Gastroesophageal sphincter (tissue), 4 donors: Measurements from ENCODE around the gene ACOT4. TPM values are rescaled to one million over a fixed set of nuclear protein-coding genes. Genes with fewer than 3 reads are reported as not detected.

Source experiments
- ATAC-seq: fragments of 150-250 bp; one replicate; pipeline ENCODE4 v1.9.1; 2016; ENCODE audit warnings: mild to moderate bottlenecking, moderate library complexity
- H3K27ac ChIP-seq, 4 donors: fragments of 200-600 bp; sonication (generic) in 3 of 4; 1 replicate in 3 of 4; 2 replicates in 1 of 4; pipeline ENCODE4 v1.5.1; 2016 to 2019
- H3K27me3 ChIP-seq: fragments of 200-600 bp; sonication (generic); one replicate; pipeline ENCODE4 v1.5.1; 2019
- H3K36me3 ChIP-seq, 2 donors: fragments of 200-600 bp; sonication (generic); one replicate each; pipeline ENCODE4 v1.5.1; 2019; ENCODE audit warnings: control low read depth in 1 of 2
- H3K4me1 ChIP-seq, 3 donors: fragments of 200-600 bp; sonication (generic); 1 replicate in 2 of 3; 2 replicates in 1 of 3; pipeline ENCODE4 v1.5.1; 2016 to 2019; ENCODE audit warnings: control low read depth in 2 of 3
- H3K4me3 ChIP-seq, 2 donors: fragments of 200-600 bp; sonication (generic); one replicate each; pipeline ENCODE4 v1.5.1; 2019; ENCODE audit warnings: mild to moderate bottlenecking in 1 of 2, moderate library complexity in 1 of 2
- H3K9me3 ChIP-seq, 3 donors: fragments of 200-600 bp; sonication (generic); one replicate each; pipeline ENCODE4 v1.5.1; 2017 to 2019; ENCODE audit warnings: control low read depth in 2 of 3
- EP300 ChIP-seq: sonication (generic); formaldehyde crosslinking; IDR thresholded peaks from one replicate; pipeline ENCODE4 v1.6.1; 2017; ENCODE audit warnings: antibody characterized with exemption, mild to moderate bottlenecking
- POLR2A ChIP-seq, 2 donors: fragments of 450-650 bp; IDR thresholded peaks; one replicate each; pipeline ENCODE4 v1.6.1; 2017; ENCODE audit warnings: antibody characterized with exemption in 2 of 2, mild to moderate bottlenecking in 2 of 2, moderate library complexity in 1 of 2
- POLR2AphosphoS5 ChIP-seq: sonication (generic); formaldehyde crosslinking; IDR thresholded peaks from one replicate; pipeline ENCODE4 v1.6.1; 2017; ENCODE audit warnings: antibody characterized with exemption
- WGBS, 2 donors: methylation state at CpG; one replicate each; pipeline ENCODE4 v1.1.5; 2018; ENCODE audit warnings: low coverage in 1 of 2; 5-methylcytosine and 5-hydroxymethylcytosine counted together
- total RNA-seq, 4 donors: library from RNA; depleted of rRNA; stranded (reverse); fragments of >200 nt; gene quantifications; one replicate each; pipeline ENCODE4 v1.1.0, GENCODE V29; 2016
- TF ChIP-seq, protein P1 (sequence below), 4 experiments: fragments of 200-600 bp in 2 of 4; fragments of 450-650 bp in 2 of 4; sonication (generic) in 1 of 4; IDR thresholded peaks; one replicate each; pipeline ENCODE4 v1.5.1; 2017 to 2019; ENCODE audit warnings: antibody characterized with exemption in 4 of 4, mild to moderate bottlenecking in 2 of 4, moderate library complexity in 2 of 4

ACOT4 gene
- total RNA-seq, 4 donors from 2014 or later: 0.31 to 0.50 TPM; not detected in 2

- H3K27ac ChIP-seq: peak overlapping the region in 3 of 4 donors; percentile 85 to 92 (median 92)
- 75 to 90% methylated on average over 2 to 3 of the region's 3 CpGs for WGBS, 2 donors
Observed at GRCh38 chr14:73613419-73613963, 21.8 kb downstream of the ACOT4 start.

DNA sequence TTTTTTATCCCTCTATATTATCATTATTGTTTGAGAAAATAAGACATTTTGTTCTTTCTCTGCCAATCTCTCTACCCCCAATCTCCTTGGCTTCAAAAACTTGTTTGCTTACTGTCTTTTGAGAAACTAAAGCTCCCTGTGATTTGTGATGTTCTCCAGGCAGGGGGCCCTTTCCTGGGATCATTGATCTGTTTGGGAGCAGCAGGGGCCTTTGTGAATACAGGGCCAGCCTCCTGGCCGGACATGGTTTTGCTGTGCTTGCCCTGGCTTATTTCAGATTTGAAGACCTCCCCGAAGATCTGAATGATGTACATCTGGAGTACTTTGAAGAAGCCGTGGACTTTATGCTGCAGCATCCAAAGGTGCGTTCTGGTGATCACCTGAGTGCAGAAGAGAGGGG, 25.2 kb downstream of the ACOT4 start:
- Histone ChIP-seq H3K27ac (no peak overlapping the region), H3K27me3 (no peaks in the 10 kb centered on the region), H3K36me3 (no peaks in the 10 kb centered on the region), H3K4me3 (no peak overlapping the region), H3K9me3 (no peaks in the 10 kb centered on the region), H3K4me1 (peaks cover 0 to 11% (median 0%) of the 10 kb centered on the region in 3 donors)
- 90% methylated on average over 2 of the region's 4 CpGs; no CpG with 5 or more reads in 1 of the 2 donors for WGBS, 2 donors
- no peak for TF ChIP-seq EP300
- TF ChIP-seq, protein P1, sequence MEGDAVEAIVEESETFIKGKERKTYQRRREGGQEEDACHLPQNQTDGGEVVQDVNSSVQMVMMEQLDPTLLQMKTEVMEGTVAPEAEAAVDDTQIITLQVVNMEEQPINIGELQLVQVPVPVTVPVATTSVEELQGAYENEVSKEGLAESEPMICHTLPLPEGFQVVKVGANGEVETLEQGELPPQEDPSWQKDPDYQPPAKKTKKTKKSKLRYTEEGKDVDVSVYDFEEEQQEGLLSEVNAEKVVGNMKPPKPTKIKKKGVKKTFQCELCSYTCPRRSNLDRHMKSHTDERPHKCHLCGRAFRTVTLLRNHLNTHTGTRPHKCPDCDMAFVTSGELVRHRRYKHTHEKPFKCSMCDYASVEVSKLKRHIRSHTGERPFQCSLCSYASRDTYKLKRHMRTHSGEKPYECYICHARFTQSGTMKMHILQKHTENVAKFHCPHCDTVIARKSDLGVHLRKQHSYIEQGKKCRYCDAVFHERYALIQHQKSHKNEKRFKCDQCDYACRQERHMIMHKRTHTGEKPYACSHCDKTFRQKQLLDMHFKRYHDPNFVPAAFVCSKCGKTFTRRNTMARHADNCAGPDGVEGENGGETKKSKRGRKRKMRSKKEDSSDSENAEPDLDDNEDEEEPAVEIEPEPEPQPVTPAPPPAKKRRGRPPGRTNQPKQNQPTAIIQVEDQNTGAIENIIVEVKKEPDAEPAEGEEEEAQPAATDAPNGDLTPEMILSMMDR (IDR thresholded peaks at IDR 0.05): no peak
- no peak for ATAC-seq

More at GRCh38 chr14:73613419-73613963, 21.8 kb downstream of the ACOT4 start:
- no peaks in the 10 kb centered on the region for H3K9me3 ChIP-seq
- TF ChIP-seq, protein P1 (IDR thresholded peaks at IDR 0.05): no peak
- TF ChIP-seq POLR2AphosphoS5: no peak
- TF ChIP-seq POLR2A (IDR thresholded peaks at IDR 0.05): no peak
- TF ChIP-seq EP300: no peak
- peaks cover 0 to 12% (median 0%) of the 10 kb centered on the region in 3 donors for H3K4me1 ChIP-seq
- H3K4me3 ChIP-seq: peak overlapping the region; percentile 53 to 77
- H3K36me3 ChIP-seq: no peaks in the 10 kb centered on the region
- ATAC-seq: no peak
- no peaks in the 10 kb centered on the region for H3K27me3 ChIP-seq

DNA sequence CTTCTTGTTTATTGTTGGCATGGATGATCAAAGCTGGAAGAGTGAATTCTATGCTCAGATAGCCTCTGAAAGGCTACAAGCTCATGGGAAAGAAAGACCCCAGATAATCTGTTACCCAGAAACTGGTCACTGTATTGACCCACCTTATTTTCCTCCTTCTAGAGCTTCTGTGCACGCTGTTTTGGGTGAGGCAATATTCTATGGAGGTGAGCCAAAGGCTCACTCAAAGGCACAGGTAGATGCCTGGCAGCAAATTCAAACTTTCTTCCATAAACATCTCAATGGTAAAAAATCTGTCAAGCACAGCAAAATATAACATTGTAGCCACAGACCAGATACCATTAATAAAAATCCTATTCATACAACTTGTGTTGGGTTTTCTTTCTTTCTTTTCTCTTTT, 27.9 kb downstream of the ACOT4 start:
- no peak for TF ChIP-seq POLR2A (IDR thresholded peaks at IDR 0.05)
- TF ChIP-seq POLR2AphosphoS5: no peak
- no peak for TF ChIP-seq EP300
- TF ChIP-seq, protein P1 (IDR thresholded peaks at IDR 0.05): no peak

GRCh38 chr14:73620268-73620667, 28.6 kb downstream of the ACOT4 start:
- Histone ChIP-seq H3K4me1 (no peaks in the 10 kb centered on the region), H3K36me3 (no peaks in the 10 kb centered on the region), H3K9me3 (no peaks in the 10 kb centered on the region), H3K4me3 (no peak overlapping the region), H3K27ac (no peak overlapping the region), H3K27me3 (no peaks in the 10 kb centered on the region)
- 80% methylated on average over 10 of the region's 10 CpGs; no CpG with 5 or more reads in 1 of the 2 donors for WGBS, 2 donors
- TF ChIP-seq, protein P1 (IDR thresholded peaks at IDR 0.05): no peak
- TF ChIP-seq EP300 (no peak), POLR2A (IDR thresholded peaks at IDR 0.05) (no peak), POLR2AphosphoS5 (no peak)
- no peak for ATAC-seq

More for the DNA sequence above, 27.9 kb downstream of the ACOT4 start:
- Histone ChIP-seq H3K27me3 (no peaks in the 10 kb centered on the region), H3K4me3 (no peak overlapping the region), H3K36me3 (no peaks in the 10 kb centered on the region), H3K4me1 (no peaks in the 10 kb centered on the region), H3K27ac (no peak overlapping the region), H3K9me3 (no peaks in the 10 kb centered on the region)
- 71 to 83% methylated on average over 1 of the region's 1 CpG for WGBS, 2 donors
- no peak for ATAC-seq

DNA sequence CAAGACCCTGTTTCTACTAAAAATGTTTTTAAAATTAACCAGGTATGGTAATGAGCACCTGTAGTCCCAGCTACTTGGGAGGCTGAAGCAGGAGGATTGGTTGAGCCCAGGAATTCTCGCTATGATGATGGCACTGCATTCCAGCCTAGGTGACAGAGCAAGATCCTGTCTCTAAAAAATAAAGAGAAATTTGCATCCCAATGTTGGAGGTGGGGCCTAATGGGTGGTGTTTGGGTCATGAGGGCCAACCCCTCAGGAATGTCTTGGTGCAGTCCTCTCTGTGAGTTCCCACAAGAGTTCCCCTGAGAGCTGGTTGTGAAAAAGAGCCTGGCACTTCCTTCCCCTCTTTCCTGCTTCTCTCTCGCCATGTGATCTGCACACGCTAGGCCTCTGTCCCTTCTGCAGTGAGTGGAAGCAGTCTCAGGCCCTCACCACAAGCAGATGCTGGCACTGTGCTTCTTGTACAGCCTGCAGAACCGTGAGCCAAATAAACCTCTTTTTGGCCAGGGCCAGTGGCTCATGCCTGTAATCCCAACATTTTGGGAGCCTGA, 31.9 kb downstream of the ACOT4 start:
- H3K4me1 ChIP-seq: no peaks in the 10 kb centered on the region
- WGBS, 2 donors: 100% methylated on average over 1 of the region's 4 CpGs; no CpG with 5 or more reads in 1 of the 2 donors
- H3K27me3 ChIP-seq: no peaks in the 10 kb centered on the region
- no peak for ATAC-seq
- H3K27ac ChIP-seq: no peak overlapping the region
- no peaks in the 10 kb centered on the region for H3K9me3 ChIP-seq
- TF ChIP-seq, protein P1 (IDR thresholded peaks at IDR 0.05): no peak
- TF ChIP-seq POLR2A (IDR thresholded peaks at IDR 0.05) (no peak), EP300 (no peak), POLR2AphosphoS5 (no peak)
- H3K36me3 ChIP-seq: no peaks in the 10 kb centered on the region
- no peak overlapping the region for H3K4me3 ChIP-seq
